ENCODE data around the gene CERT1.
"Not testable (repeated sequence)": the region's sequence is repeated elsewhere in the genome, so short reads cannot be mapped to it uniquely, and the experiment has no call there.

CERT1 gene

GRCh38 chr5:75340714-75341478 is 170.5 kb downstream of the CERT1 start:
- DNase-seq: no peak

GRCh38 chr5:75338408-75338807 is 173.0 kb downstream of the CERT1 start:
- no peak for DNase-seq

- peak; percentile 37 for DNase-seq
These were observed 173.9 kb downstream of the CERT1 start for GRCh38 chr5:75337366-75338021.

- peak; percentile 96 for DNase-seq
These were observed 174.7 kb downstream of the CERT1 start, which contains the start of gene HMGCR for GRCh38 chr5:75336615-75337336. Gene HMGCR (plus strand): TSS chr5:75337220. CDS start chr5:75342606, 5,386 bp downstream.

GRCh38 chr5:75335952-75336614 is 175.3 kb downstream of the CERT1 start:
- no peak for DNase-seq

GRCh38 chr5:75335486-75335885 is 175.9 kb downstream of the CERT1 start:
- no peak for DNase-seq

- DNase-seq: not testable (repeated sequence)
These were observed 177.0 kb downstream of the CERT1 start for GRCh38 chr5:75334413-75334812.

- not testable (repeated sequence) for DNase-seq
These were observed 177.7 kb downstream of the CERT1 start for GRCh38 chr5:75333759-75334158.

- no peak for DNase-seq
These were observed 180.0 kb downstream of the CERT1 start for GRCh38 chr5:75331095-75332090.

- DNase-seq: no peak
These were observed 181.0 kb downstream of the CERT1 start for GRCh38 chr5:75330404-75330803.
